Measurements from ENCODE around the gene OMP.

OMP gene

DNA sequence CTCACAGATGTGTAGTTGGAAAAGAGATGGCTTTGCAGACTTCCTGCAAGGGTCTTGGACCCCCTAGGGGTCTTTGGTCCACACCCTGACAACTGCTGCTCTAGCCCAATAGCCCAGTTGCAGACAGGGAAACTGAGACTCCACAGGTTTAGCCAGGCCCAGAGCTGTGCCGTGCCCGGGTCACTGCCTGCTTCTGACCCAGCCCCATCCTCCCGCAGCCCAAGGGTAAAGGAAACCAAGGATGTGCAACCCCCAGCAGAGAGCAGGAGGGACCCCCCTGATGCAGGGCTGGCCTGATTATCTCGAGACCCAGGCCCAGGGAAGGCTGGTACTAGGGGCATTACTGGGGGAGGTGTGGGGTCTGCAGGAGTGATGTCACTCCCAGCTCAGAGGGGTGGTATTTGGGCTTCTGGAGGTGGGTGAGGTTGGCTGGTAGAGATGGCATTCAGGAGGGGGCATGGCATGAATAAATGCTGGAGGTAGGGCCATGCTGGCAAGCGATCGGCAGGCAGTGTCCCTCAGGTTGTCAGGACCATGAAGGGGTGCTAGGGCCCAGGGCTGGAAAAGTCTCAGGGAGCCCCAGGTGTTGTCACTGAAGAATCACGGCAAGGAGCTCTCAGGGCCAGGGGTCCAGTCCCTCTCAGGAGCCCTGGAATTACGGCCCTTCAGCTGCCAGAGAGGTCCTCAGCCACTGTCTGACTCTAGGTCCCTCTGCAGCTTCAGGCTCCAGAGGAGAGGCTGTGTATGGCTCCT lies 46.5 kb downstream of the OMP start:
- DNase-seq (ENCODE audit: low read depth in 1 of 2, low spot score in 1 of 2), result no peak
- Histone ChIP-seq H3K27me3 (ENCODE audit: insufficient read depth, poor library complexity, severe bottlenecking) (no peaks in the 10 kb centered on the region), H3K4me3 (replicated peaks; ENCODE audit: insufficient read depth, low read length) (no peak overlapping the region), H3K27ac (replicated peaks) (no peak overlapping the region)
- TF ChIP-seq SPI1 (IDR thresholded peaks at IDR 0.05; ENCODE audit: borderline replicate concordance, low read depth), result no peak
- TF ChIP-seq, protein P1, sequence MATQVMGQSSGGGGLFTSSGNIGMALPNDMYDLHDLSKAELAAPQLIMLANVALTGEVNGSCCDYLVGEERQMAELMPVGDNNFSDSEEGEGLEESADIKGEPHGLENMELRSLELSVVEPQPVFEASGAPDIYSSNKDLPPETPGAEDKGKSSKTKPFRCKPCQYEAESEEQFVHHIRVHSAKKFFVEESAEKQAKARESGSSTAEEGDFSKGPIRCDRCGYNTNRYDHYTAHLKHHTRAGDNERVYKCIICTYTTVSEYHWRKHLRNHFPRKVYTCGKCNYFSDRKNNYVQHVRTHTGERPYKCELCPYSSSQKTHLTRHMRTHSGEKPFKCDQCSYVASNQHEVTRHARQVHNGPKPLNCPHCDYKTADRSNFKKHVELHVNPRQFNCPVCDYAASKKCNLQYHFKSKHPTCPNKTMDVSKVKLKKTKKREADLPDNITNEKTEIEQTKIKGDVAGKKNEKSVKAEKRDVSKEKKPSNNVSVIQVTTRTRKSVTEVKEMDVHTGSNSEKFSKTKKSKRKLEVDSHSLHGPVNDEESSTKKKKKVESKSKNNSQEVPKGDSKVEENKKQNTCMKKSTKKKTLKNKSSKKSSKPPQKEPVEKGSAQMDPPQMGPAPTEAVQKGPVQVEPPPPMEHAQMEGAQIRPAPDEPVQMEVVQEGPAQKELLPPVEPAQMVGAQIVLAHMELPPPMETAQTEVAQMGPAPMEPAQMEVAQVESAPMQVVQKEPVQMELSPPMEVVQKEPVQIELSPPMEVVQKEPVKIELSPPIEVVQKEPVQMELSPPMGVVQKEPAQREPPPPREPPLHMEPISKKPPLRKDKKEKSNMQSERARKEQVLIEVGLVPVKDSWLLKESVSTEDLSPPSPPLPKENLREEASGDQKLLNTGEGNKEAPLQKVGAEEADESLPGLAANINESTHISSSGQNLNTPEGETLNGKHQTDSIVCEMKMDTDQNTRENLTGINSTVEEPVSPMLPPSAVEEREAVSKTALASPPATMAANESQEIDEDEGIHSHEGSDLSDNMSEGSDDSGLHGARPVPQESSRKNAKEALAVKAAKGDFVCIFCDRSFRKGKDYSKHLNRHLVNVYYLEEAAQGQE (IDR thresholded peaks at IDR 0.05; ENCODE audit: insufficient replicate concordance, low read depth), result no peak
- no peak for TF ChIP-seq POLR2AphosphoS5 (IDR thresholded peaks at IDR 0.05; ENCODE audit: low read depth)
- TF ChIP-seq GABPA (IDR thresholded peaks at IDR 0.05; ENCODE audit: low read depth), result no peak
- no peak for TF ChIP-seq CTCF (IDR thresholded peaks at IDR 0.05; ENCODE audit: insufficient read depth, low read length)

- no peak overlapping the region for H3K27ac ChIP-seq (replicated peaks)
- TF ChIP-seq, protein P1 (IDR thresholded peaks at IDR 0.05; ENCODE audit: insufficient replicate concordance, low read depth), result no peak
- TF ChIP-seq POLR2AphosphoS5 (IDR thresholded peaks at IDR 0.05; ENCODE audit: low read depth) (no peak), SPI1 (IDR thresholded peaks at IDR 0.05; ENCODE audit: borderline replicate concordance, low read depth) (no peak), GABPA (IDR thresholded peaks at IDR 0.05; ENCODE audit: low read depth) (no peak), CTCF (IDR thresholded peaks at IDR 0.05; ENCODE audit: insufficient read depth, low read length) (no peak)
- no peaks in the 10 kb centered on the region for H3K27me3 ChIP-seq (ENCODE audit: insufficient read depth, poor library complexity, severe bottlenecking)
- no peak overlapping the region for H3K4me3 ChIP-seq (replicated peaks; ENCODE audit: insufficient read depth, low read length)
- DNase-seq (ENCODE audit: low read depth in 1 of 2, low spot score in 1 of 2), result no peak
Measured at GRCh38 chr11:77149716-77150392, 47.2 kb downstream of the OMP start.

- no peaks in the 10 kb centered on the region for H3K27me3 ChIP-seq (ENCODE audit: insufficient read depth, poor library complexity, severe bottlenecking)
Measured at GRCh38 chr11:77150836-77151235, 48.2 kb downstream of the OMP start.

More at GRCh38 chr11:77150836-77151235, 48.2 kb downstream of the OMP start:
- no peak overlapping the region for H3K4me3 ChIP-seq (replicated peaks; ENCODE audit: insufficient read depth, low read length)
- no peak for DNase-seq (ENCODE audit: low read depth in 1 of 2, low spot score in 1 of 2)
- H3K27ac ChIP-seq (replicated peaks), result no peak overlapping the region
- TF ChIP-seq POLR2AphosphoS5 (IDR thresholded peaks at IDR 0.05; ENCODE audit: low read depth) (no peak), SPI1 (IDR thresholded peaks at IDR 0.05; ENCODE audit: borderline replicate concordance, low read depth) (no peak)
- TF ChIP-seq, protein P1 (IDR thresholded peaks at IDR 0.05; ENCODE audit: insufficient replicate concordance, low read depth), result no peak

Measured in HL-60 (cell line).